ENCODE data around the gene DNAJC28. TPM values are rescaled to one million over a fixed set of nuclear protein-coding genes. Genes with fewer than 3 reads are reported as not detected.

Gene DNAJC28
- total RNA-seq, 4 donors from 2014 or later, result 0.57 to 1.9 (median 1.6) TPM

- intact Hi-C loops (cut with DNase I), result no loop called here
- Histone ChIP-seq H3K27me3 (no peaks in the 10 kb centered on the region), H3K36me3 (peaks cover 0 to 84% (median 7%) of the 10 kb centered on the region in 3 donors), H3K27ac (no peak overlapping the region), H3K4me1 (no peaks in the 10 kb centered on the region), H3K4me3 (no peak overlapping the region), H3K9me3 (no peaks in the 10 kb centered on the region)
- TF ChIP-seq, protein P1, sequence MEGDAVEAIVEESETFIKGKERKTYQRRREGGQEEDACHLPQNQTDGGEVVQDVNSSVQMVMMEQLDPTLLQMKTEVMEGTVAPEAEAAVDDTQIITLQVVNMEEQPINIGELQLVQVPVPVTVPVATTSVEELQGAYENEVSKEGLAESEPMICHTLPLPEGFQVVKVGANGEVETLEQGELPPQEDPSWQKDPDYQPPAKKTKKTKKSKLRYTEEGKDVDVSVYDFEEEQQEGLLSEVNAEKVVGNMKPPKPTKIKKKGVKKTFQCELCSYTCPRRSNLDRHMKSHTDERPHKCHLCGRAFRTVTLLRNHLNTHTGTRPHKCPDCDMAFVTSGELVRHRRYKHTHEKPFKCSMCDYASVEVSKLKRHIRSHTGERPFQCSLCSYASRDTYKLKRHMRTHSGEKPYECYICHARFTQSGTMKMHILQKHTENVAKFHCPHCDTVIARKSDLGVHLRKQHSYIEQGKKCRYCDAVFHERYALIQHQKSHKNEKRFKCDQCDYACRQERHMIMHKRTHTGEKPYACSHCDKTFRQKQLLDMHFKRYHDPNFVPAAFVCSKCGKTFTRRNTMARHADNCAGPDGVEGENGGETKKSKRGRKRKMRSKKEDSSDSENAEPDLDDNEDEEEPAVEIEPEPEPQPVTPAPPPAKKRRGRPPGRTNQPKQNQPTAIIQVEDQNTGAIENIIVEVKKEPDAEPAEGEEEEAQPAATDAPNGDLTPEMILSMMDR (IDR thresholded peaks at IDR 0.05), result no peak
- TF ChIP-seq POLR2A (IDR thresholded peaks at IDR 0.05), result no peak
- DNase-seq, result no peak
- 95 to 97% methylated on average over 5 of the region's 5 CpGs for WGBS, 2 donors
Observed at GRCh38 chr21:33461538-33462250, 29.8 kb downstream of the DNAJC28 start.

DNA sequence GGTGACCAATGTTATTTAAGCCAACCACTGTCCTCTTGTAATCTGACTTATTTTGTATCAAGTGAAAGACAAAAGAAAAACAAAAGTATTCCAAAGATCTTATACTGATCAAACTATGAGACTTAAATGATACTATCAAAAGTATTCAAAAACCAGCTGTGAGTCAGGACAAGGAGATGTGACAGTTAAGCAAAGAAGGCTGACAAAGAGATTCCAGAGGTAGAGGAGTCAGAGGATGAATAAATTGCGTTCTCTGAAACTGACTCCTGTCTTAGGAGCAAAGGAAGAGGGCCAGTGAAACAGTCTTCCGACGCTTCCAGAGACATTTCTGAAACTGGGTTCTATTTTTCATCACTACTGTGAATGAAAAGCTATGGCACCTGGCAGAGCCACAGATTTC is 32.7 kb downstream of the DNAJC28 start:
- H3K27me3 ChIP-seq, result no peaks in the 10 kb centered on the region
- 77 to 100% methylated on average over 3 of the region's 3 CpGs for WGBS, 2 donors
- H3K36me3 ChIP-seq, result peaks cover 0 to 90% (median 8%) of the 10 kb centered on the region in 3 donors

GRCh38 chr21:33455686-33456446 is 35.6 kb downstream of the DNAJC28 start:
- Histone ChIP-seq H3K4me3 (no peak overlapping the region), H3K4me1 (no peaks in the 10 kb centered on the region), H3K27ac (no peak overlapping the region), H3K9me3 (no peaks in the 10 kb centered on the region), H3K36me3 (peaks cover 0 to 99% (median 8%) of the 10 kb centered on the region in 3 donors), H3K27me3 (no peaks in the 10 kb centered on the region)
- 68 to 79% methylated on average over 6 of the region's 6 CpGs for WGBS, 2 donors
- no peak for DNase-seq
- TF ChIP-seq POLR2A (IDR thresholded peaks at IDR 0.05), result no peak
- TF ChIP-seq, protein P1 (IDR thresholded peaks at IDR 0.05), result no peak
- intact Hi-C loops (cut with DNase I), result no loop called here

More for the DNA sequence above, 32.7 kb downstream of the DNAJC28 start:
- no peak for DNase-seq
- no peak overlapping the region for H3K27ac ChIP-seq
- no peak for TF ChIP-seq POLR2A (IDR thresholded peaks at IDR 0.05)
- TF ChIP-seq, protein P1 (IDR thresholded peaks at IDR 0.05), result no peak
- no peak overlapping the region for H3K4me3 ChIP-seq
- intact Hi-C loops (cut with DNase I), result no loop called here
- no peaks in the 10 kb centered on the region for H3K9me3 ChIP-seq
- no peaks in the 10 kb centered on the region for H3K4me1 ChIP-seq

DNA sequence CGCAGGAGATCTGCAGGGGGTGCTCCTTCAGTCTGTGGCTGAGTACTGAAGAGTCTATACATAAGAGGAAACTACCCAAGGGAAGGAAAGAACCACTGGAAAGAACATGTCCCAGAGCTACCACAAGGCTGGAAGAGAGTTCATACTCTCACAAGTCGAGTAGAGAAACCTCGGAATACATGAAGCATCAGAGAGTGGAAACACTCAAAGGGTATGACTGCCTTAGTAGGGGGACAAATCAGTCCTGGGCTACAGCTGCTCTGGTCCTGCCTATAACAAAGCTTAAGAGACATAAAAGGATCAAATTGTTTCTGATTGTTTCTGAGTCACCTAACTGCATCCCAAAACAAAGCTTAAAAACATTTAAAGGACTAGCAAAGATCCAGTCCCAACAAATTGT is 39.2 kb downstream of the DNAJC28 start:
- TF ChIP-seq POLR2A (IDR thresholded peaks at IDR 0.05), result no peak
- TF ChIP-seq, protein P1 (IDR thresholded peaks at IDR 0.05), result no peak
- H3K27me3 ChIP-seq, result no peaks in the 10 kb centered on the region
- no peaks in the 10 kb centered on the region for H3K4me1 ChIP-seq
- WGBS, 2 donors, result 89 to 92% methylated on average over 3 of the region's 3 CpGs
- DNase-seq, result no peak
- H3K27ac ChIP-seq, result no peak overlapping the region
- H3K9me3 ChIP-seq, result no peaks in the 10 kb centered on the region
- peaks cover 5 to 91% (median 13%) of the 10 kb centered on the region in 3 donors for H3K36me3 ChIP-seq
- intact Hi-C loops (cut with DNase I), result no loop called here
- no peak overlapping the region for H3K4me3 ChIP-seq

- no peak for DNase-seq
- TF ChIP-seq, protein P1 (IDR thresholded peaks at IDR 0.05), result no peak
- no peak for TF ChIP-seq POLR2A (IDR thresholded peaks at IDR 0.05)
- no peak overlapping the region for H3K4me3 ChIP-seq
- H3K27me3 ChIP-seq, result no peaks in the 10 kb centered on the region
- no peaks in the 10 kb centered on the region for H3K9me3 ChIP-seq
- no peaks in the 10 kb centered on the region for H3K4me1 ChIP-seq
- intact Hi-C loops (cut with DNase I), result no loop called here
- H3K36me3 ChIP-seq, result peaks cover 5 to 91% (median 6%) of the 10 kb centered on the region in 3 donors
- WGBS, 2 donors, result 59 to 67% methylated on average over 1 of the region's 1 CpG
- no peak overlapping the region for H3K27ac ChIP-seq
Observed at GRCh38 chr21:33451634-33452071, 39.9 kb downstream of the DNAJC28 start.

All from esophagus squamous epithelium (tissue), 5 donors.